GM19099 (cell line): Measurements from ENCODE around the gene CHTF8.

ENCODE experiments used
- POLR2A ChIP-seq: IDR thresholded peaks from 3 replicates; pipeline ENCODE4 v1.6.1; 2011; ENCODE audit warnings: low read depth; ENCODE audit not compliant: insufficient read length; ENCODE audit errors: extremely low read depth

Gene CHTF8

GRCh38 chr16:69150146-69150865, 17.9 kb upstream of the CHTF8 start:
- no peak for TF ChIP-seq POLR2A

- no peak for TF ChIP-seq POLR2A
Measured at GRCh38 chr16:69145658-69146057, 13.3 kb upstream of the CHTF8 start.

GRCh38 chr16:69143116-69143515, 10.7 kb upstream of the CHTF8 start:
- TF ChIP-seq POLR2A: no peak

GRCh38 chr16:69141936-69142335, 9.5 kb upstream of the CHTF8 start:
- TF ChIP-seq POLR2A: no peak

GRCh38 chr16:69141014-69141413, 8.6 kb upstream of the CHTF8 start:
- TF ChIP-seq POLR2A: no peak

- TF ChIP-seq POLR2A: no peak
Measured at GRCh38 chr16:69138608-69139007, 6.2 kb upstream of the CHTF8 start.

- no peak for TF ChIP-seq POLR2A
Measured at GRCh38 chr16:69133373-69133954, 1.1 kb upstream of the CHTF8 start.

- TF ChIP-seq POLR2A: no peak
Measured at GRCh38 chr16:69131839-69132423, 457 bp downstream of the CHTF8 start.

- no peak for TF ChIP-seq POLR2A
Measured at GRCh38 chr16:69131167-69131838, 1.1 kb downstream of the CHTF8 start.

GRCh38 chr16:69130461-69130860, 1.9 kb downstream of the CHTF8 start:
- no peak for TF ChIP-seq POLR2A

- no peak for TF ChIP-seq POLR2A
Measured at GRCh38 chr16:69127966-69128510, 4.3 kb downstream of the CHTF8 start.

GRCh38 chr16:69126221-69126620, 6.2 kb downstream of the CHTF8 start:
- TF ChIP-seq POLR2A: no peak

GRCh38 chr16:69123910-69124309, 8.5 kb downstream of the CHTF8 start:
- no peak for TF ChIP-seq POLR2A

GRCh38 chr16:69120096-69120664, 12.2 kb downstream of the CHTF8 start:
- no peak for TF ChIP-seq POLR2A

- no peak for TF ChIP-seq POLR2A
Measured at GRCh38 chr16:69119536-69119935, 12.9 kb downstream of the CHTF8 start.
